HG03378 (cell line): Measurements from ENCODE around the gene TMEM202.
"Not testable (repeated sequence)": the region's sequence is repeated elsewhere in the genome, so short reads cannot be mapped to it uniquely, and the experiment has no call there.

Experiments
- ATAC-seq: cut with Tn5 transposase; IDR thresholded peaks from one replicate; pipeline ENCODE4 v1.9.1; 2021; ENCODE audit warnings: mild to moderate bottlenecking, moderate library complexity; ENCODE audit not compliant: unreplicated experiment

The TMEM202 gene

GRCh38 chr15:72398648-72399047 lies 543 bp downstream of the TMEM202 start:
- ATAC-seq = no peak

GRCh38 chr15:72402726-72403125 lies 4.6 kb downstream of the TMEM202 start:
- ATAC-seq = no peak

- ATAC-seq = no peak
These were observed 6.3 kb downstream of the TMEM202 start for GRCh38 chr15:72404356-72404755.

- ATAC-seq = no peak
These were observed 6.7 kb downstream of the TMEM202 start for GRCh38 chr15:72404841-72405240.

- no peak for ATAC-seq
These were observed 8.8 kb downstream of the TMEM202 start for GRCh38 chr15:72406936-72407335.

GRCh38 chr15:72411111-72411510 lies 13.0 kb downstream of the TMEM202 start:
- no peak for ATAC-seq

- no peak for ATAC-seq
These were observed 13.4 kb downstream of the TMEM202 start for GRCh38 chr15:72411544-72411943.

- ATAC-seq = not testable (repeated sequence)
These were observed 15.2 kb downstream of the TMEM202 start for GRCh38 chr15:72413337-72413736.

GRCh38 chr15:72415304-72415703 lies 17.2 kb downstream of the TMEM202 start:
- ATAC-seq = no peak

- not testable (repeated sequence) for ATAC-seq
These were observed 21.7 kb downstream of the TMEM202 start for GRCh38 chr15:72419768-72420167.

- no peak for ATAC-seq
These were observed 22.5 kb downstream of the TMEM202 start for GRCh38 chr15:72420576-72420975.

GRCh38 chr15:72421484-72421883 lies 23.4 kb downstream of the TMEM202 start:
- ATAC-seq = no peak

GRCh38 chr15:72423256-72423655 lies 25.2 kb downstream of the TMEM202 start:
- no peak for ATAC-seq

- no peak for ATAC-seq
These were observed 28.6 kb downstream of the TMEM202 start for GRCh38 chr15:72426753-72427152.

GRCh38 chr15:72437650-72438316 lies 39.7 kb downstream of the TMEM202 start:
- no peak for ATAC-seq

- not testable (repeated sequence) for ATAC-seq
These were observed 44.7 kb downstream of the TMEM202 start for GRCh38 chr15:72442848-72443247.

GRCh38 chr15:72445426-72445825 lies 47.3 kb downstream of the TMEM202 start:
- no peak for ATAC-seq

- ATAC-seq = no peak
These were observed 52.7 kb downstream of the TMEM202 start for GRCh38 chr15:72450805-72451204.

- no peak for ATAC-seq
These were observed 53.1 kb downstream of the TMEM202 start for GRCh38 chr15:72451224-72451623.

GRCh38 chr15:72456684-72457083 lies 58.6 kb downstream of the TMEM202 start:
- ATAC-seq = no peak
